22Rv1 (cell line): ENCODE measurements around the gene HCFC1.

Source experiments
- ZFX ChIP-seq: fragments of 450-650 bp; IDR thresholded peaks from 2 replicates; pipeline ENCODE4 v1.6.1; 2017; ENCODE audit warnings: antibody characterized with exemption, borderline replicate concordance
- TF ChIP-seq, protein P1 (sequence below): fragments of 450-650 bp; IDR thresholded peaks from 2 replicates; pipeline ENCODE4 v1.5.1; 2017; ENCODE audit warnings: mild to moderate bottlenecking

DNA sequence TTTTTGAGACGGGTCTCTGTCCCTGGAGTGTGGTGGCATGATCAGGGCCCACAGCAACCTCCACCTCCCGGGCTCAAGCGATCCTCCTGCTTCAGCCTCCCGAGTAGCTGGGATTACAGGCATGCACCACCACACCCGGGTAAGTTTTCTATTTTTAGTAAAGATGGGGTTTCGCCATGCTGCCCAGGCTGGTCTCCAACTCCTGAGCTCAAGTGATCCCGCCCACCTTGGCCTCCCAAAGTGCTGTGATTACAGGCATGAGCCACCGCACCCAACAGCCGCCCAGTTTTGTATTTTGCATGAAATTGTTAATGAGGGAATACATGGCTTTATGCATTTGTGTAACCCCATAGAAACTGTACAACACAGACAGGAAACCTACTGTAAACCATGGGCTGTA is 42.8 kb downstream of the HCFC1 start:
- TF ChIP-seq, protein P1, sequence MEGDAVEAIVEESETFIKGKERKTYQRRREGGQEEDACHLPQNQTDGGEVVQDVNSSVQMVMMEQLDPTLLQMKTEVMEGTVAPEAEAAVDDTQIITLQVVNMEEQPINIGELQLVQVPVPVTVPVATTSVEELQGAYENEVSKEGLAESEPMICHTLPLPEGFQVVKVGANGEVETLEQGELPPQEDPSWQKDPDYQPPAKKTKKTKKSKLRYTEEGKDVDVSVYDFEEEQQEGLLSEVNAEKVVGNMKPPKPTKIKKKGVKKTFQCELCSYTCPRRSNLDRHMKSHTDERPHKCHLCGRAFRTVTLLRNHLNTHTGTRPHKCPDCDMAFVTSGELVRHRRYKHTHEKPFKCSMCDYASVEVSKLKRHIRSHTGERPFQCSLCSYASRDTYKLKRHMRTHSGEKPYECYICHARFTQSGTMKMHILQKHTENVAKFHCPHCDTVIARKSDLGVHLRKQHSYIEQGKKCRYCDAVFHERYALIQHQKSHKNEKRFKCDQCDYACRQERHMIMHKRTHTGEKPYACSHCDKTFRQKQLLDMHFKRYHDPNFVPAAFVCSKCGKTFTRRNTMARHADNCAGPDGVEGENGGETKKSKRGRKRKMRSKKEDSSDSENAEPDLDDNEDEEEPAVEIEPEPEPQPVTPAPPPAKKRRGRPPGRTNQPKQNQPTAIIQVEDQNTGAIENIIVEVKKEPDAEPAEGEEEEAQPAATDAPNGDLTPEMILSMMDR = no peak
- no peak for TF ChIP-seq ZFX
